PFSK-1 (cell line): Measurements from ENCODE around the gene HOXC4.

Experiments
- POLR2AphosphoS5 ChIP-seq: IDR thresholded peaks from 2 replicates; pipeline ENCODE4 v1.6.1; 2012; ENCODE audit warnings: low read depth, mild to moderate bottlenecking, control low read depth, low read length, moderate library complexity
- TF ChIP-seq, protein P1 (sequence below), 2 experiments: IDR thresholded peaks; 2 replicates each; pipeline versions ENCODE4 v1.6.1 to v1.8.0; 2011 to 2012; ENCODE audit warnings: low read depth in 2 of 2, low read length in 2 of 2, control low read depth in 1 of 2, inconsistent platforms in 1 of 2, mild to moderate bottlenecking in 1 of 2, moderate library complexity in 1 of 2; ENCODE audit not compliant: insufficient read depth in 1 of 2

DNA sequence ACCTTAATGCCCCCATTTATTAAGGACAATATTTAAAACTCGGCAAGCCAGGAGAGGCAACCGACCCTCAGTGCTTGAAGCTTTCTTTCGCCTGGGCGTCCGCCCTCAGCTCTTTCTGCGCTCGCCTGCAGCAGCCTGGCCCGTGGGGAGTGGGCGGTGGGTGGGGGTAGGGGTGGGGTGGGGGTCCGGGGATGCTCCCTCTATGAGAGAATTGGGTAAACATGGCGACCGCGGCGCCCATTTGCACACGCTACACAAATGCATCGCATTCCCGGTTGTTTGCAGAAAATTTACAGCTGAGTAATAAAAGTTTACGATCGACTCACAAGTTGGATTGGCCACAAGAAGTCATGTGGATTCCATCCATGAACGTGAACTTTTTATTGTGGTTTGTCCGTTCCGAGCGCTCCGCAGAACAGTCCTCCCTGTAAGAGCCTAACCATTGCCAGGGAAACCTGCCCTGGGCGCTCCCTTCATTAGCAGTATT, 37.1 kb upstream of the HOXC4 start:
- TF ChIP-seq, protein P1, sequence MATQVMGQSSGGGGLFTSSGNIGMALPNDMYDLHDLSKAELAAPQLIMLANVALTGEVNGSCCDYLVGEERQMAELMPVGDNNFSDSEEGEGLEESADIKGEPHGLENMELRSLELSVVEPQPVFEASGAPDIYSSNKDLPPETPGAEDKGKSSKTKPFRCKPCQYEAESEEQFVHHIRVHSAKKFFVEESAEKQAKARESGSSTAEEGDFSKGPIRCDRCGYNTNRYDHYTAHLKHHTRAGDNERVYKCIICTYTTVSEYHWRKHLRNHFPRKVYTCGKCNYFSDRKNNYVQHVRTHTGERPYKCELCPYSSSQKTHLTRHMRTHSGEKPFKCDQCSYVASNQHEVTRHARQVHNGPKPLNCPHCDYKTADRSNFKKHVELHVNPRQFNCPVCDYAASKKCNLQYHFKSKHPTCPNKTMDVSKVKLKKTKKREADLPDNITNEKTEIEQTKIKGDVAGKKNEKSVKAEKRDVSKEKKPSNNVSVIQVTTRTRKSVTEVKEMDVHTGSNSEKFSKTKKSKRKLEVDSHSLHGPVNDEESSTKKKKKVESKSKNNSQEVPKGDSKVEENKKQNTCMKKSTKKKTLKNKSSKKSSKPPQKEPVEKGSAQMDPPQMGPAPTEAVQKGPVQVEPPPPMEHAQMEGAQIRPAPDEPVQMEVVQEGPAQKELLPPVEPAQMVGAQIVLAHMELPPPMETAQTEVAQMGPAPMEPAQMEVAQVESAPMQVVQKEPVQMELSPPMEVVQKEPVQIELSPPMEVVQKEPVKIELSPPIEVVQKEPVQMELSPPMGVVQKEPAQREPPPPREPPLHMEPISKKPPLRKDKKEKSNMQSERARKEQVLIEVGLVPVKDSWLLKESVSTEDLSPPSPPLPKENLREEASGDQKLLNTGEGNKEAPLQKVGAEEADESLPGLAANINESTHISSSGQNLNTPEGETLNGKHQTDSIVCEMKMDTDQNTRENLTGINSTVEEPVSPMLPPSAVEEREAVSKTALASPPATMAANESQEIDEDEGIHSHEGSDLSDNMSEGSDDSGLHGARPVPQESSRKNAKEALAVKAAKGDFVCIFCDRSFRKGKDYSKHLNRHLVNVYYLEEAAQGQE (IDR thresholded peaks at IDR 0.05; ENCODE audit: insufficient read depth in 1 of 2, low read depth in 2 of 2, low read length in 2 of 2), result no peak
- TF ChIP-seq POLR2AphosphoS5, result no peak
